SH-SY5Y (cell line): Measurements from ENCODE around the gene BICRA.

Experiments used
- GATA2 ChIP-seq: IDR thresholded peaks from 2 replicates; pipeline ENCODE4 v1.6.1; 2011; ENCODE audit warnings: mild to moderate bottlenecking, low read depth, low read length
- GATA3 ChIP-seq: IDR thresholded peaks from 2 replicates; pipeline ENCODE4 v1.6.1; 2011; ENCODE audit warnings: low read depth, mild to moderate bottlenecking, low read length, moderate library complexity

- TF ChIP-seq GATA2 (no peak), GATA3 (no peak)
These were observed 93.0 kb downstream of the BICRA start for GRCh38 chr19:47701717-47702552.
